ENCODE results near the gene APOB.
"Not testable (repeated sequence)": the region's sequence is repeated elsewhere in the genome, so short reads cannot be mapped to it uniquely, and the experiment has no call there.

GRCh38 chr2:21028951-21029350, 14.9 kb downstream of the APOB start:
- not testable (repeated sequence) for TF ChIP-seq EZH2phosphoT487 (IDR thresholded peaks at IDR 0.05; ENCODE audit: insufficient read depth, low read depth); EZH2 (IDR thresholded peaks at IDR 0.05; ENCODE audit: insufficient read depth, poor library complexity, severe bottlenecking)
